SK-MEL-5 (cell line): ENCODE measurements around the gene ZNF221. TPM values are rescaled to one million over a fixed set of nuclear protein-coding genes. Genes with fewer than 3 reads are reported as not detected.

Source experiments
- small RNA-seq, 2 experiments: library from RNA; depleted of rRNA; stranded (forward); fragments of <200 nt; gene quantifications; one replicate each; pipeline ENCODE3, GENCODE V24; 2014
- total RNA-seq: library from RNA; depleted of rRNA; stranded (reverse); fragments of >200 nt; shearing (Covaris generic); gene quantifications from 2 replicates; pipeline ENCODE4 v1.2.3, GENCODE V29; 2014; rRNA removed

ZNF221 gene
- total RNA-seq, 1 experiment from 2014 or later = 1.6 TPM

Small RNAs within 50 kb of the gene (small RNA-seq; reads per million reads assigned to genes)
- 0 reads per million in 2 experiments for gene AC006213.5

Other genes with a start within 250 kb of the ZNF221 start
- gene IRGC, start 235.2 kb upstream of the ZNF221 start, total RNA-seq = not detected in 2 replicates
- 16.3 and 21.1 TPM in 2 replicates for gene SMG9, start 196.3 kb upstream of the ZNF221 start, total RNA-seq
- gene KCNN4, start 170.3 kb upstream of the ZNF221 start, total RNA-seq = 1.4 and 1.7 TPM in 2 replicates
- not detected in 2 replicates for gene LYPD5, start 148.8 kb upstream of the ZNF221 start, total RNA-seq
- gene ZNF283, start 123.9 kb upstream of the ZNF221 start, total RNA-seq = 8.7 and 11.9 TPM in 2 replicates
- 0.40 TPM in 1 of 2 replicates, not detected in the other for gene ZNF404, start 67.3 kb upstream of the ZNF221 start, total RNA-seq
- 9.5 and 12.5 TPM in 2 replicates for gene ZNF45, start 15.9 kb upstream of the ZNF221 start, total RNA-seq
- 7.5 and 7.9 TPM in 2 replicates for gene ZNF155, start 33.0 kb downstream of the ZNF221 start, total RNA-seq
- 3.3 and 6.6 TPM in 2 replicates for gene ZNF230, start 51.7 kb downstream of the ZNF221 start, total RNA-seq
- gene ZNF222, start 74.2 kb downstream of the ZNF221 start, total RNA-seq = 5.5 and 9.0 TPM in 2 replicates
- 3.7 and 3.9 TPM in 2 replicates for gene ZNF223, start 100.8 kb downstream of the ZNF221 start, total RNA-seq
- 3.2 and 3.5 TPM in 2 replicates for gene ZNF284, start 120.9 kb downstream of the ZNF221 start, total RNA-seq
- 17.7 and 22.4 TPM in 2 replicates for gene ZNF224, start 143.1 kb downstream of the ZNF221 start, total RNA-seq
- gene ZNF225, start 162.2 kb downstream of the ZNF221 start, total RNA-seq = 3.4 and 4.4 TPM in 2 replicates
- gene ZNF234, start 190.3 kb downstream of the ZNF221 start, total RNA-seq = 7.0 and 7.4 TPM in 2 replicates
- 9.5 and 21.2 TPM in 2 replicates for gene ZNF226, start 213.9 kb downstream of the ZNF221 start, total RNA-seq